OCI-LY7 (cell line): ENCODE measurements around the gene TIMM22. TPM values are rescaled to one million over a fixed set of nuclear protein-coding genes. Genes with fewer than 3 reads are reported as not detected.
"Not testable (repeated sequence)": the region's sequence is repeated elsewhere in the genome, so short reads cannot be mapped to it uniquely, and the experiment has no call there.

Source experiments
- BruUV-seq: library from RNA; stranded (reverse); fragments of 400-500 nt; replicated peaks from 2 replicates; lab custom pipeline; 2021; lab: Mats Ljungman, UMichigan
- CTCF ChIA-PET: fragments of 300-600 bp; sonication (Branson Sonifier 250); formaldehyde crosslinking; loops from one replicate; lab custom pipeline; 2022; ENCODE audit warnings: antibody characterized with exemption; ENCODE audit not compliant: unreplicated experiment; lab: Charles Lee
- POLR2A ChIA-PET: fragments of 300-600 bp; sonication (Branson Sonifier 250); formaldehyde crosslinking; loops from one replicate; lab custom pipeline; 2022; ENCODE audit warnings: antibody characterized with exemption; lab: Charles Lee
- DNase-seq: peaks from one replicate; pipeline ENCODE4 v3.0.0-alpha.2; 2015; ENCODE audit warnings: low spot score
- H2AFZ ChIP-seq: fragments of 200-600 bp; sonication (generic), shearing (Covaris generic); 2 replicates; pipeline ENCODE4 v1.6.1; 2014; ENCODE audit warnings: mild to moderate bottlenecking, antibody characterized with exemption, low read length, moderate library complexity
- H3K27ac ChIP-seq: fragments of 200-600 bp; sonication (generic); 2 replicates; pipeline ENCODE4 v1.5.1; 2014; ENCODE audit warnings: mixed run types, low read depth, mild to moderate bottlenecking, moderate library complexity, low read length, inconsistent platforms; ENCODE audit not compliant: poor library complexity, severe bottlenecking
- H3K36me3 ChIP-seq: fragments of 200-600 bp; sonication (generic); 2 replicates; pipeline ENCODE4 v1.6.1; 2014; ENCODE audit warnings: mild to moderate bottlenecking, antibody characterized with exemption, low read length, moderate library complexity, mixed read lengths; ENCODE audit not compliant: insufficient read depth
- H3K4me1 ChIP-seq: fragments of 200-600 bp; sonication (generic); 2 replicates; pipeline ENCODE4 v1.5.1; 2014; ENCODE audit warnings: mild to moderate bottlenecking, low read length; ENCODE audit not compliant: insufficient read depth, poor library complexity, severe bottlenecking
- H3K4me2 ChIP-seq: fragments of 200-600 bp; sonication (generic); 2 replicates; pipeline ENCODE4 v1.6.1; 2014; ENCODE audit warnings: mild to moderate bottlenecking, low read length
- H3K4me3 ChIP-seq: fragments of 200-600 bp; sonication (generic); 2 replicates; pipeline ENCODE4 v1.5.1; 2014; ENCODE audit warnings: mild to moderate bottlenecking, low read depth, low read length; ENCODE audit not compliant: poor library complexity, severe bottlenecking
- H3K79me2 ChIP-seq: fragments of 200-600 bp; sonication (generic); 2 replicates; pipeline ENCODE4 v1.6.1; 2016; ENCODE audit warnings: low read depth, mild to moderate bottlenecking, low read length, moderate library complexity, mixed read lengths; ENCODE audit not compliant: insufficient read depth
- H3K9me2 ChIP-seq: fragments of 200-600 bp; sonication (generic); 2 replicates; pipeline ENCODE4 v1.6.1; 2016; ENCODE audit warnings: mild to moderate bottlenecking, low read length, mixed read lengths; ENCODE audit not compliant: insufficient read depth
- H3K9me3 ChIP-seq: fragments of 200-600 bp; sonication (generic); 2 replicates; pipeline ENCODE4 v1.6.1; 2014; ENCODE audit warnings: mild to moderate bottlenecking, mixed run types, low read length, mixed read lengths
- H4K20me1 ChIP-seq: fragments of 200-600 bp; sonication (generic); 2 replicates; pipeline ENCODE4 v1.6.1; 2014; ENCODE audit warnings: mild to moderate bottlenecking, antibody characterized with exemption, low read length, moderate library complexity, mixed read lengths; ENCODE audit not compliant: insufficient read depth
- CTCF ChIP-seq: fragments of 200-600 bp; sonication (generic); conservative IDR thresholded peaks from 2 replicates; pipeline ENCODE4 v1.5.1; 2014; ENCODE audit warnings: mild to moderate bottlenecking, antibody characterized with exemption, low read length, moderate library complexity, mixed read lengths
- EZH2phosphoT487 ChIP-seq: fragments of 200-600 bp; sonication (generic); IDR thresholded peaks from 2 replicates; pipeline ENCODE4 v1.6.1; 2018; ENCODE audit warnings: low read depth, borderline replicate concordance, mild to moderate bottlenecking, mixed run types, antibody characterized with exemption, low read length, moderate library complexity, mixed read lengths
- intact Hi-C: fragments of 100-400 bp; cut with micrococcal nuclease; formaldehyde crosslinking; loops from one replicate; pipeline ENCODE4 v1.10.0; 2022; ENCODE audit not compliant: unreplicated experiment
- total RNA-seq, 2 experiments: library from RNA; depleted of rRNA in 1 of 2; stranded (reverse); fragments of >200 nt in 1 of 2; shearing (Covaris generic) in 1 of 2; gene quantifications; 2 replicates each; pipeline ENCODE4 v1.2.3, GENCODE V29; 2014 to 2022

The TIMM22 gene
- total RNA-seq, 2 experiments from 2014 or later = 13.8 to 15.7 TPM

DNA sequence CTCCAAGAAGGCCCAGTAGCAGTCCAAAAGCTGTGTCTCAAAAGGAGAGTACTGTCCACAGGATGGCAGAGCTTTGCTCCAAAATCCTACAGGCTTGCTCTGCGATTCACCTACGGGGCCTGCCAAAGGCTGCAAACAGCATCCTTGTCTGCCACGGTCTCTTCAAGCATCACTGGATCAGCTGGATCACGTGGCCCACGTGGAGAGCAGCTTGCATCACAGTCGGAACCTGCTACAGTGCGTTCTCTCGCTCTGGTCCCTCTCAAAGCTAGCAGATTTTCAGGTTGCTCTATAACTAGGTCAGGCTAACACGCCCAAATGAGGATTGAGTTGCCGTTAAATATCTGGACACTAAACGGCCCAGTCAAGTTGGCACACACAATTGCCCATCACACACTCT, 8.4 kb upstream of the TIMM22 start:
- no peak overlapping the region for H3K27ac ChIP-seq
- ChIA-PET CTCF (no interaction called here), POLR2A (interaction anchor here (0.7 kb wide), 2 partner anchors 110 to 126 kb away, joined by 3 to 4 read pairs; no protein-coding TSS in a partner anchor)
- no peaks in the 10 kb centered on the region for H3K36me3 ChIP-seq
- no peak overlapping the region for H3K4me3 ChIP-seq
- no TSS peak for BruUV-seq
- H4K20me1 ChIP-seq = no peaks in the 10 kb centered on the region
- H2AFZ ChIP-seq = no peak overlapping the region
- H3K4me1 ChIP-seq = no peaks in the 10 kb centered on the region
- 0 out of 2 replicates have a peak, but pooled peaks cover 3% of the 10 kb centered on the region for H3K9me3 ChIP-seq
- no peak overlapping the region for H3K4me2 ChIP-seq
- DNase-seq = no peak
- intact Hi-C loops = no loop called here
- H3K9me2 ChIP-seq = no peaks in the 10 kb centered on the region
- H3K79me2 ChIP-seq = no peaks in the 10 kb centered on the region
- no peak for TF ChIP-seq EZH2phosphoT487
- TF ChIP-seq CTCF = no peak

GRCh38 chr17:992933-993332, 4.0 kb upstream of the TIMM22 start:
- Histone ChIP-seq H3K4me2 (no peak overlapping the region), H3K4me1 (peaks cover under 1% of the 10 kb centered on the region), H3K27ac (no peak overlapping the region), H2AFZ (no peak overlapping the region), H4K20me1 (peaks cover under 1% of the 10 kb centered on the region; the same call in 1 of the 2 replicates), H3K9me3 (peaks cover 19% of the 10 kb centered on the region; the same call in 1 of the 2 replicates), H3K79me2 (peaks cover 8% of the 10 kb centered on the region; the same call in 1 of the 2 replicates), H3K4me3 (no peak overlapping the region), H3K9me2 (no peaks in the 10 kb centered on the region), H3K36me3 (no peaks in the 10 kb centered on the region)
- intact Hi-C loops = no loop called here
- no peak for DNase-seq
- no TSS peak for BruUV-seq
- TF ChIP-seq CTCF (no peak), EZH2phosphoT487 (no peak)
- CTCF ChIA-PET = no interaction called here
- POLR2A ChIA-PET = no interaction called here

GRCh38 chr17:995324-995723, 1.6 kb upstream of the TIMM22 start:
- POLR2A ChIA-PET = not testable (repeated sequence)

More at GRCh38 chr17:995324-995723, 1.6 kb upstream of the TIMM22 start:
- BruUV-seq, H2AFZ ChIP-seq, CTCF ChIA-PET, H3K4me3 ChIP-seq, DNase-seq, H3K9me2 ChIP-seq, H3K27ac ChIP-seq, H3K4me2 ChIP-seq: not testable (repeated sequence)
- peaks cover 19% of the 10 kb centered on the region; the same call in 1 of the 2 replicates for H3K9me3 ChIP-seq
- H3K36me3 ChIP-seq = peaks cover 17% of the 10 kb centered on the region
- H3K4me1 ChIP-seq = peaks cover 12% of the 10 kb centered on the region
- H3K79me2 ChIP-seq = peaks cover 19% of the 10 kb centered on the region; the same call in 1 of the 2 replicates
- intact Hi-C loops = loop anchor here (5.0 kb wide), 4 partner anchors 118 to 583 kb away; partner anchors contain the start of genes GLOD4 and MRM3
- peaks cover 11% of the 10 kb centered on the region for H4K20me1 ChIP-seq
